Nephron (organoid): ENCODE data around the gene HORMAD1.

Experiments
- H3K27ac Mint-ChIP-seq, 3 experiments: 2 replicates each; pipeline ENCODE4 v1.8.0; 2020; ENCODE audit warnings: mixed read lengths in 3 of 3, mild to moderate bottlenecking in 2 of 3, moderate library complexity in 1 of 3
- H3K27me3 Mint-ChIP-seq: 2 replicates; pipeline ENCODE4 v1.8.0; 2021; ENCODE audit warnings: low read depth, mild to moderate bottlenecking, moderate library complexity, mixed read lengths
- H3K36me3 Mint-ChIP-seq: 2 replicates; pipeline ENCODE4 v1.8.0; 2020; ENCODE audit warnings: low read depth, mixed read lengths
- H3K4me1 Mint-ChIP-seq: 2 replicates; pipeline ENCODE4 v1.8.0; 2020; ENCODE audit warnings: mixed read lengths
- H3K4me3 Mint-ChIP-seq, 3 experiments: 2 replicates each; pipeline ENCODE4 v1.8.0; 2020; ENCODE audit warnings: mild to moderate bottlenecking in 3 of 3, mixed read lengths in 3 of 3, moderate library complexity in 2 of 3
- H3K9me3 Mint-ChIP-seq: 2 replicates; pipeline ENCODE4 v1.8.0; 2020; ENCODE audit warnings: mixed read lengths
- TF ChIP-seq, protein P1 (sequence below), 3 experiments: fragments of 200-600 bp; sonication (generic); IDR thresholded peaks; one replicate each; pipeline ENCODE4 v1.5.0; 2021; ENCODE audit warnings: antibody characterized with exemption in 3 of 3; ENCODE audit not compliant: unreplicated experiment in 3 of 3

HORMAD1 gene

DNA sequence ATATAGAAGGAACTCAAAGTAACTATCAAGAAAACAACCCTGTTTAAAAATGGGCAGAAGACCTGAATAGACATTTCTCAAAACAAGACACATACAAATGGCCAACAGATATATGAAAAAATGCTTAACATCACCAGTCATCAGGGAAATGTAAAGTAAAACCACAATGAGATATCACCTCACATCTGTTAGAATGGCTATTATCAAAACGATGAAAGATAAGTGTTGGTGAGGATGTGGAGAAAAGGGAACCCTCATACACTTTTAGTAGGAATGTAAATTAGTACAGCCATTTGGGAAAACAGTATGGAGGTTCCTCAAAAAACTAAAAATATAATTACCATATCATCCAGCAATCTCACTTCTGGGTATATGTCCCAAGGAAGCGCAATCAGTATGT, 41.9 kb upstream of the HORMAD1 start:
- peaks cover 12% of the 10 kb centered on the region for H3K9me3 Mint-ChIP-seq
- no peak overlapping the region for H3K4me3 Mint-ChIP-seq
- peaks cover 14% of the 10 kb centered on the region for H3K4me1 Mint-ChIP-seq
- H3K27me3 Mint-ChIP-seq = no peaks in the 10 kb centered on the region
- TF ChIP-seq, protein P1, sequence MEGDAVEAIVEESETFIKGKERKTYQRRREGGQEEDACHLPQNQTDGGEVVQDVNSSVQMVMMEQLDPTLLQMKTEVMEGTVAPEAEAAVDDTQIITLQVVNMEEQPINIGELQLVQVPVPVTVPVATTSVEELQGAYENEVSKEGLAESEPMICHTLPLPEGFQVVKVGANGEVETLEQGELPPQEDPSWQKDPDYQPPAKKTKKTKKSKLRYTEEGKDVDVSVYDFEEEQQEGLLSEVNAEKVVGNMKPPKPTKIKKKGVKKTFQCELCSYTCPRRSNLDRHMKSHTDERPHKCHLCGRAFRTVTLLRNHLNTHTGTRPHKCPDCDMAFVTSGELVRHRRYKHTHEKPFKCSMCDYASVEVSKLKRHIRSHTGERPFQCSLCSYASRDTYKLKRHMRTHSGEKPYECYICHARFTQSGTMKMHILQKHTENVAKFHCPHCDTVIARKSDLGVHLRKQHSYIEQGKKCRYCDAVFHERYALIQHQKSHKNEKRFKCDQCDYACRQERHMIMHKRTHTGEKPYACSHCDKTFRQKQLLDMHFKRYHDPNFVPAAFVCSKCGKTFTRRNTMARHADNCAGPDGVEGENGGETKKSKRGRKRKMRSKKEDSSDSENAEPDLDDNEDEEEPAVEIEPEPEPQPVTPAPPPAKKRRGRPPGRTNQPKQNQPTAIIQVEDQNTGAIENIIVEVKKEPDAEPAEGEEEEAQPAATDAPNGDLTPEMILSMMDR (IDR thresholded peaks at IDR 0.05; ENCODE audit: unreplicated experiment in 3 of 3) = no peak
- H3K27ac Mint-ChIP-seq = no peak overlapping the region
- peaks cover 6% of the 10 kb centered on the region for H3K36me3 Mint-ChIP-seq

DNA sequence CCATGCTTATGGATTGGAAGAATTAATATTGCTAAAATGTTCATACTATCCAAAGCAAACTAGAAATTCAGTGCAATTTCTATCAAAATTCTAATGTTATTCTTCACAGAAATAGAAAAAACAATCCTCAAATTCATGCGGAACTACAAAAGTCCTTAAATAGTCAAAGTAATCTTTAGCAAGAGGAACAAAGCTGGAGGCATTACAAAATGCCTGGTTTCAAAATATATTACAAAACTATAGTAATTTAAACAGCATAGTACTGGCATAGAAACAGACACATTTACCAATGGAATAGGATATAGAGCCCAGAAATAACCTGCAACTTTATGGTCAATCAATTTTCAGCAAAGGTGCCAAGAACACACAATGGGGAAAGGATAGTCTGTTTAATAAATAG, 41.1 kb upstream of the HORMAD1 start:
- Mint-ChIP-seq H3K27ac (no peak overlapping the region), H3K4me3 (no peak overlapping the region), H3K9me3 (peaks cover 12% of the 10 kb centered on the region), H3K4me1 (peaks cover 14% of the 10 kb centered on the region), H3K27me3 (no peaks in the 10 kb centered on the region), H3K36me3 (peaks cover 6% of the 10 kb centered on the region)
- TF ChIP-seq, protein P1 (IDR thresholded peaks at IDR 0.05; ENCODE audit: unreplicated experiment in 3 of 3) = no peak

DNA sequence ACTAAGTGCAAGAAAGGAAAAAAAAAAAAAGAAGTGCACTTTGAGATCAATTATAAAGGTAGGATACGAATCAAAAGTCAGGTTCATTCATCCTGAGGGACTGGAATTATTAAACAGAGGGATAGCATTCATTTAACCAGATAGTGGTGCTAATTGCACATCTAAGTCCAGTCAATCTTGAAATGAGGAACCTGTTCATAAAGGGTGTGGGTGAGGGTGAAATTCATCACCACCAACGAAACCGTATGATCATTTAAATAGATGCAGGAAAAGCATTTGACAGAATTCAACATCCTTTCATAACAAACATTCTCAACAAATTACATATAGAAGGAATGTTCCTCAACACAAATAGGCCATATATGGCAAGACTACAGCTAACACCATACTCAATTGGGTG, 39.3 kb upstream of the HORMAD1 start:
- no peak overlapping the region for H3K4me3 Mint-ChIP-seq
- TF ChIP-seq, protein P1 (IDR thresholded peaks at IDR 0.05; ENCODE audit: unreplicated experiment in 3 of 3) = no peak
- peaks cover 12% of the 10 kb centered on the region for H3K9me3 Mint-ChIP-seq
- peaks cover 6% of the 10 kb centered on the region for H3K36me3 Mint-ChIP-seq
- peaks cover 7% of the 10 kb centered on the region for H3K4me1 Mint-ChIP-seq
- no peak overlapping the region for H3K27ac Mint-ChIP-seq
- no peaks in the 10 kb centered on the region for H3K27me3 Mint-ChIP-seq

DNA sequence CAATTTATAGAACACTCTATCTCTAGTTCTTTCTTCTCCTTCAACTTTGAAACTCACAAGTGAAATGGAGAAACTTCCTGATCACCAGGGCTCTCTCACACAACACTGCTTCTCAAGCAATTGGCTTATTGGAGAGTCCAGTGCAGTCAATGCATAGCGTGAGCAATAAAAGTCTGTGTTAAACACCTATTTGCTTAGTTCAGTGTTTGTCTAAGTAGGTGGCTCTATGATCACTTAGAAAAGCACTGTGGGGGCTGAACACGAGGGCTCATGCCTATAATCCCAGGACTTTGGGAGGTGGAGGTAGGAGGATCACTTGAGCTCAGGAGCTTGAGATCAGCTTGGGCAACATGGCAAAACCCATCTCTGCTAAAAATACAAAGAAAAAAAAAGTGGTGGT, 32.7 kb upstream of the HORMAD1 start:
- TF ChIP-seq, protein P1 (IDR thresholded peaks at IDR 0.05; ENCODE audit: unreplicated experiment in 3 of 3) = no peak
- H3K36me3 Mint-ChIP-seq = no peaks in the 10 kb centered on the region
- H3K4me1 Mint-ChIP-seq = no peaks in the 10 kb centered on the region
- H3K27me3 Mint-ChIP-seq = no peaks in the 10 kb centered on the region
- H3K9me3 Mint-ChIP-seq = no peaks in the 10 kb centered on the region
- H3K27ac Mint-ChIP-seq = no peak overlapping the region
- no peak overlapping the region for H3K4me3 Mint-ChIP-seq

DNA sequence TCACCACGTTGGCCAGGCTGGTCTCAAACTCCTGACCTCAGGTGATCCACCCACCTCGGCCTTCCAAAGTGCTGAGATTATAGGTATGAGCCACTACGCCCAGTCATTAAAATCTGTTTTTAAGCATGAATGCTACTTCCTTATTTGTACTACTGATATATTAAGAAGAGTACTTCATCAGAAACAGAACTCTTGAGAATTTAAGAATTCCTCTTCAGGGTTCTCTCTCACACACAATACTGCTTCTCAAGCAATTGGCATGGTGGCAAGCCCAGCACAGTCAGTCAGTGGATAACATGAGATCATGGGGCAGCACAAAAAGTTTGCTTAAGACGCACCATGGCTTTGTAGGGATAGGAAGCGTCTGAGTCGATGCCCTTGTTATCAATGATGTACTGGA, 30.7 kb upstream of the HORMAD1 start:
- TF ChIP-seq, protein P1 (IDR thresholded peaks at IDR 0.05; ENCODE audit: unreplicated experiment in 3 of 3) = no peak
- H3K27me3 Mint-ChIP-seq = no peaks in the 10 kb centered on the region
- H3K27ac Mint-ChIP-seq = no peak overlapping the region
- H3K4me3 Mint-ChIP-seq = no peak overlapping the region
- no peaks in the 10 kb centered on the region for H3K36me3 Mint-ChIP-seq
- no peaks in the 10 kb centered on the region for H3K4me1 Mint-ChIP-seq
- H3K9me3 Mint-ChIP-seq = no peaks in the 10 kb centered on the region

DNA sequence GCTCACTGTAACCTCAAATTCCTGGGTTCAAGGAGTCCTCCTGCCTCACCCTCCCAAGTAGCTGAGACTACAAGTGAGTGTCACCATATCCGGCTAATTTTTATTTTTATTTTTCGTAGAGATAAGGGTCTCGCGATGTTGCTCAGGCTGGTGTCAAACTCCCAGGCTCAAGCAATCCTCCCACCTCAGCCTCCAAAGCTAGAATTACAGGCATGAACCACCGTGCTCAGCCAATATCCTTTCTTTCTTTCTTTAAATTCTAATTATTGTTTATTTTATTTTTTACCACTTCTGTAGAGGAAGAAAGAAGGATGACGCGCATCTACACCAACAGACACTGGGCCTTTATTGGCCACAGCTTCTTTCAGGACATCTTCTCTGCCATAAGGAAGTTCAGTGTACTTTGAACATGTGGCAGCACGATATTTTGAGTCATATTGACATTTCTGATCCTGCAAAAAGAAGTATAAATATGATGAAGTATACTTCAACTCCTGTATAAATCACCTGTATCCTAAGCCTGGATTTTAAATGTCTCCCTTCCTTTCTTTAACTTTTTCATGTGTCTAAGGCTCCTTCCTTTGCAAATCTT, 29.1 kb upstream of the HORMAD1 start:
- H3K27ac Mint-ChIP-seq = no peak overlapping the region
- TF ChIP-seq, protein P1 (IDR thresholded peaks at IDR 0.05; ENCODE audit: unreplicated experiment in 3 of 3) = no peak
- H3K27me3 Mint-ChIP-seq = no peaks in the 10 kb centered on the region
- H3K4me3 Mint-ChIP-seq = no peak overlapping the region
- no peaks in the 10 kb centered on the region for H3K36me3 Mint-ChIP-seq
- no peaks in the 10 kb centered on the region for H3K9me3 Mint-ChIP-seq
- no peaks in the 10 kb centered on the region for H3K4me1 Mint-ChIP-seq
